ENCODE measurements around the gene SNCB.

- TF ChIP-seq TAF1 (IDR thresholded peaks at IDR 0.05; ENCODE audit: borderline replicate concordance, insufficient read depth, low read length): no peak
- no peak for TF ChIP-seq SIN3A (IDR thresholded peaks at IDR 0.05; ENCODE audit: borderline replicate concordance, insufficient read depth, low read length)
- TF ChIP-seq REST (IDR thresholded peaks at IDR 0.05; ENCODE audit: insufficient read depth in 1 of 2, low read depth in 2 of 2, low read length in 2 of 2): no peak
Observed at GRCh38 chr5:176626876-176627236, 3.5 kb downstream of the SNCB start.

All from PFSK-1 (cell line).